GM21528 (cell line): ENCODE measurements around the gene HIF1A.

Experiments used
- ATAC-seq: cut with Tn5 transposase; IDR thresholded peaks from one replicate; pipeline ENCODE4 v1.9.1; 2021; ENCODE audit warnings: mild to moderate bottlenecking, moderate library complexity; ENCODE audit not compliant: unreplicated experiment, low FRiP score

HIF1A gene

DNA sequence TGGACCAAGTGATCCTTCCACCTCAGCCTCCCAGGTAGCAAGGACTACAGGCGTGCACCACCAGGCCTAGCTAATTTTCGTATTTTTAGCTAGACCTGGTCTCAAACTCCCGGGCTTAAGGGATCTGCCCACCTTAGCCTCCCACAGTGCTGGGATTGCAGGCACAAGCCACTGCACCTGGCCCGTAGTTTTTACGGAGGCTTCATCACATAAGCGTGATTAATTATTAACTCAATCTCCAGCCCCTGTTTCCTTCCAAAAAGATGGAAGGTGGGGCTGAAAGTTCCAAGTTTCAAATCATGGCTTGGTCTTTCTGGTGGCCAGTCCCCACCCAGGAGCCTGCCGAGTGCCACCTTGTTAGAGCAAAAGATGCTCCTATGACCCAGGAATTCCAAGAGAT is 22.5 kb upstream of the HIF1A start:
- ATAC-seq, result no peak

DNA sequence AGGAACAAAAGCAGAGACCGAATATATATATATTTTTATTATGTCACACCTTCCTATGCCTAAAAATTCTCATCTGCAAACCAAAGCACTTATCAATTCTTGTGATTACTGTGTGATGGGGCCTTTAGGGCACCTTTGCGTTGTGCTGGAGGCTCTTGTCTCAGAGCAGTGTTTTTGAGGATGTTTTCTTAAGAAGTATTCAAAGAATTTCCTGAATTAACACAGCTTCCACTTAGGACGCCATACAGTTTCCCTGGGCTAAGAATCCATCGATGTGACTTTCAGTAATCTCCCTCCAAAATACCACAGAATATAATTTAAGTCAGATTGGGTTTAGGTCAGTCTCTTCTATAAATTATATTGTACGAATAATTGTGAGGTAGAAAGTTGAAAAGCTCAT is 22.0 kb upstream of the HIF1A start:
- no peak for ATAC-seq

DNA sequence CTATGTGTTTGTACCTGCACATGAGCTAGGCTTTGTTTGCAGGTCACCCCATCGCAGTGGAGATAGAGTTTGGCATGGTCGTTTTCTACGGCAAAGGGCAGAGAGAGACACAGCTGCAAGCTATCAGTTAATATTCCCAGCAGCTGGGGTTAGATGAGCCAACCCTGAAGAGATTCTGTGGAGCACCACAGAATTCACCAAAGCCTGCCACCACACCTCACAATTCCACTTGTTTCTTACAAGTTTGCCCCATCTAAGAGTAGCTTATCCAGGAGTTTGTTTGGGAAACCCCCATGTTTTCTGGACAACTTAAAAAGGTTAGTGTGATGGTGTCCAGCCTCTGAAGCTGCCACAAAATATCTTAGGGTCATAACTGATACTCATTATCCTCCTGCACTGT is 20.0 kb upstream of the HIF1A start:
- ATAC-seq, result no peak

DNA sequence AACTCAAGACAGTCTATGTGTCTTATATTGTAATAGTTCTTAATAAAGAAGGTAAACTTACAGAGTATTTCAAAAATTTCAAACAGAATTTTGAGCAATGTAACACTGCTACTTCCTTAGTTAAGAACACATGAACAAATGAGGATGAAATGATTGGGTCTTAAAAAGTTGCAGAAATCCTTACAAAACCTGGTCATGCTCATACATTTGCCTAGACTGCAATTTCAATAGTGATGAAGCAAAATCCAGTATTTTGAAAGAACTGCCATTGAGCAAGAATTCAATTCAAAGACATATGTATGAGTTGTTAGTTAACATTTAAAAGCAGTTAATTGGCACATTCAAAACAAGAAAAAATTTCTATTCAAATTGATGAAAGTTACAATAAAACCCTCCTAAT is 17.8 kb upstream of the HIF1A start:
- ATAC-seq, result no peak

DNA sequence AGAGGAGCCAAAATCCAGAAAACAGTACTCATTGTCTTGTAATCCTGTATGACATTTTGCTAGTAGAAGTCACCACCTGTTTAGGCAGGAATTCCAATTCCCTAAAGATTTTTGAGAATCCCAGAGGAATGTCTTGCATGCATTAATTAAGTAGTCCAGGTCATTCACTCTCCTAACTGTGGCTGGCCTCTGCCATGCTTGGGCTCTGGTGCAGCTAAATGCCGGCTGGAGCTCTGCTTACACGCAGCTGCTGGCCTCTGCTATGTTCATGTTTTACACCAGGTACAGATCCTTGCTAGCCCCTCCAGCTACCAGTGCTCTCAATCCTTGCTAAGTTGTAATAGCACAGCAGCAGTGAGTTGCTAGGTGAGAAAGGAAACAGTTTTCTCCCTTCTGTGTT is 16.3 kb upstream of the HIF1A start:
- ATAC-seq, result no peak

DNA sequence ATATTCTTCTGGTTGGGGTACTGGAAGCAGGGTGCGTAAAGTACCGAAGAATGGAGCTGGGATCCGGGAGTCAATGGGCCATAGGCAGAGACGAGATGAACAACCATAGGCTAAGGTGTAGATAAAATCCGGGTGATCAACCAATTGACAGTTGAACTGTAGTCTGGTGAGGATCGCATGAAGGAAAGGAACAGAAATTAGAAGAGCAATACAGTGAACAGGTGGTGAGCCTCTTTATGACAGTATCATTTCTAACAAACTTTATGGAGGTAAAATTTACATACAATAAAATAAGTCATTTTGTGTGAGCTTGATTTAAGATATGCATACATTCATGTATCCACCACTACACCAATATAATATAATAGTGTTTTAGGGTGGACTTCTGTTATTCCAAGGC is 13.9 kb upstream of the HIF1A start:
- no peak for ATAC-seq

DNA sequence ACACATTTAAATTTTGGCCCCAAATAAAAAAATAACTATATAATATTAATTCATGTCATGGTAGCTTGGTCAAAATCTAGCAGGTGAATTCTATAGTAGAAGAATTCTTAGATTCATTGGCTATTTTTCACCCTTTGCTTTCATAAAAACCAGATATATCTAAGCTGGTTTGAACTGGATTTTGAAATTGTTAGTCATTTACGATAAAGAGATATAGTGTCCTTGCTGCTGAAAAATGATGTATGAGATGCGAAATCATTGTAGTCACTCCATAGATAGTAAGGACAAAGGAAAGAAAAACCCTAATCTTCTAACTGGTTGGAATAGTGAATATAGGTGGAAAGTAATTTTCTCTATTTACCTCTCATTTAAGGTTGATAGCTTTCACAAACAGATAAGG is 12.2 kb upstream of the HIF1A start:
- ATAC-seq, result no peak

DNA sequence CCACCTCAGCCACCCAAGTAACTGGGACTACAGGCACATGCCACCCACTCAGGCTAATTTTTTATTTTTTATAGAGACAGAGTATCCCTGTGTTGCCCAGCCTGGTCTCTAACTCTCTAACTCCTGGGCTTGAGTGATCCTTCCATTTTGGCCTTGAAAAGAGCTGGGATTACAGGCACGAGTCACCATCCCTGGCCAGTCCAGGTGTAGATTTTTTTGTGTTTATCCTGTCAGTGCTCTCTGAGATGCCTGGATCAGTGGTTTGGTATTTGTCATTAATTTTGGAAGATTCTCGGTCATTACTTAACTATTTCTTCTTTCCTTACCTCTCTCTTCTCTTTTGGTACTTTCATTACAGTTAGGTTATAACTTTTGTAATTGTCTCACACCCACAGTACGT is 5.3 kb upstream of the HIF1A start:
- no peak for ATAC-seq

DNA sequence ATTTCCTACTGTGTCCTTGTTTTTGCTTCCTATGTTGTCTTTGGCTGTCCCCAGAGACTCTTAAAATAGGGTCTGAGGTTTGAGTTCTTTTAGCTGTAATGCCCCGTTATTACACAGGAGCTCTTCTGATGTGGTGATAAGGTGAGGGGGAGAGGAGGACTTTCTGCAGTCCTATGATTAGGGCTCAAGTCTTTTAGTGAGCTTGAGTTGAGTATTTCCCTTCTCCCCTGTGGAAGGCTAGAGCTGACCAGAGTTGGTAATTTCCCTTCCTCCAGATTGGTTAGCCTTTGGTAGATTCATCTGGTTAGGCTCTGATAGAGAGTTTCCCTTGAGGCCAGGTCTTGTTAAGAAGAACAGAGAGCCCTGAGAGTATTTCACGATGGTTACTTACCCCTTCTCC is 4.3 kb upstream of the HIF1A start:
- no peak for ATAC-seq

DNA sequence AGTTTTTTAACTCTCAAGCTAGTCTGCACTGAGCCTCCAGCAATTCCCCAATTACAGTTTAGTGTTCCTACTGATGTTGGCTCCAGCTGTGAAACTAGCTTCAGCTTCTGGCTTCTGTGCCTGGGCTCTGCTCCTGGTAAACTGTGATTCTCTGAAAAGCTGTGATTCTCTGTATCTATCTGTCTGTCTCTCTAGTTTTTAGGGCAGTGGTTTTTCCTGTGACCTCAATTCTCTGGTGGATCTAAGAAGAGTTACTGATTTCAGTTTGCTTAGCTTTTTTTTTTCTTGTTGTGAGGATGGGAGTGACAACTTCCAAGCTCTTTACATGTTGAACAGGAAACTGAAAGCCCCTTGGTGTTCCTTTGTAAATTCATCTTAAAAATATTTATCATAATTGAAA is 3.8 kb upstream of the HIF1A start:
- no peak for ATAC-seq

DNA sequence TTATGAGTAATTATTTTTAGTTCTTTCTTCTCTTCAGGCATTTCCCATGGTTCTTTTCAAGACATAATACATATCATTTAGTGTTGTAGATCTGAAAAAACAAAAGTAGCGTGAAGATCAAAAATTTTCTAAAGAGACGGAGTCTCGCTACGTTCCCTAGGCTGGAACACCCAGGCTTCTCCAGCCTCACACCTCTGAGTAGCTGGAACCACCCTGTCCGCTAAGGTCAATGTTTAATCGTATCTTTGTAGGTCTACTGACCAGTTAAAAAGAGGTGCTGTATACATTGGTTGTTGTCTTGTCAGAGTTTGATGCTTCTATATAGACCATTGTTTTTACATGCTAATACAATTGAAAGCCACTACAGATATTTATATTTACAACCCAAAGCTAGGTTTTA is 1.3 kb upstream of the HIF1A start:
- ATAC-seq, result no peak

DNA sequence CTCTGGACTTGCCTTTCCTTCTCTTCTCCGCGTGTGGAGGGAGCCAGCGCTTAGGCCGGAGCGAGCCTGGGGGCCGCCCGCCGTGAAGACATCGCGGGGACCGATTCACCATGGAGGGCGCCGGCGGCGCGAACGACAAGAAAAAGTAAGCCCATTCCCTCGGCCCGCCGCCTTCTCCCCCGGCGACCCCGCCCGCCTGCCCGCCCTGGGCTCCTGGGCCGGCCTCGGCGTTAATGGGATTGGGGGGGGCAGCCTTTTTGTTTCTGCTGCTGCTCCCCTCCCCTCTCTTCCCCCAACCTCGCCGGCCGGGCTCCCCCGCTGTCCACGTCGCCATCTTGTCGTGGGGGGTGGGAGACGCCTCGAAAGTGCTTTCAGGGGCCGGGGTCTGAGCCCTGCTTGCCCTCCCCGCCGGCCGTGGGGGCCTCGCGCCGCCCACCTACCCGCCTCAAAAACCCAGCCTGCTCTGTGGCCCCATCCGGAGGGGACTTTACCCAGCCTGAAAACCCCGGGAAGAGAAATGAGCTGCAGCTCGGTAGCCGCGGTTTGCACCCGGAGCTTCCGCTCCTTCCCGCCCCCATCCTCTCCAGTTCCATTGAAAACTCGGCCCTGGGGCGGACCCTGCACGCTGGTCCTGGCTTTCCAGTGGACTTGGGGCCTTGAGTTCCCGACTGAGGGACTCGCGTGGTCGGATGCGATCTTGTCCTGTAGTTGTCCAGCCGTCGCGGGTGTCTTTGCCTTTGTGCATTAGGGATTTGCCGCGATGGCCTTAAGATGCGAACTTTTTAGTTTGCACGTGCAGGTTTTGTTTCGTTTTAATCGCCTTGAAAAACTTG is 598 bp downstream of the HIF1A start:
- ATAC-seq, result peak; percentile 10

DNA sequence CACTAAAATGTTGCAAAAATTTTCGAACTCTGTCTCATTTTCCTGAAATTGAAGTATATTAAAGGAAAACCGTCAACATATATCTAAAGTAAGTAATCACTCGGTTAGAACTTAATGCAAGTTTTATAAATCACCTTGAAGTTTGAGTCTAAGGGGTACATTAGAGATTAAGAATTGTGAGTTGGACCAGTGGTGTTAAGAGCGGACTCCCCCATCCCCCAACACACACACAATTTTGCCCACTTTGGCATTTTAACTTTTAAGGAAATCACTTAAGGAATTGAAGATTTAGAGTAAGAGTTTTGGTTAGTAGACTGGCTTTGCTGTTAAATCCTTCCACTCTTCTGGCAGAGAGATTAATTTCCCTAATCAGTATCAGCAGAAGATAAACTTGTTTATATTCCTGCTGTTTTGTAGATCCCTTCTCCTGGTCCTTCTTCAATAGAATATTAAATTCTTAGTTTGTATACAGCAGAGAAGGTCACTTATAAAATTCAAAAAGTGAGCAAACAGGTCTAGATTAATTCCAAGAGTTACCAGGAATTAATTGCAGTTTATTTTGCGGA is 1.5 kb downstream of the HIF1A start:
- ATAC-seq, result no peak

DNA sequence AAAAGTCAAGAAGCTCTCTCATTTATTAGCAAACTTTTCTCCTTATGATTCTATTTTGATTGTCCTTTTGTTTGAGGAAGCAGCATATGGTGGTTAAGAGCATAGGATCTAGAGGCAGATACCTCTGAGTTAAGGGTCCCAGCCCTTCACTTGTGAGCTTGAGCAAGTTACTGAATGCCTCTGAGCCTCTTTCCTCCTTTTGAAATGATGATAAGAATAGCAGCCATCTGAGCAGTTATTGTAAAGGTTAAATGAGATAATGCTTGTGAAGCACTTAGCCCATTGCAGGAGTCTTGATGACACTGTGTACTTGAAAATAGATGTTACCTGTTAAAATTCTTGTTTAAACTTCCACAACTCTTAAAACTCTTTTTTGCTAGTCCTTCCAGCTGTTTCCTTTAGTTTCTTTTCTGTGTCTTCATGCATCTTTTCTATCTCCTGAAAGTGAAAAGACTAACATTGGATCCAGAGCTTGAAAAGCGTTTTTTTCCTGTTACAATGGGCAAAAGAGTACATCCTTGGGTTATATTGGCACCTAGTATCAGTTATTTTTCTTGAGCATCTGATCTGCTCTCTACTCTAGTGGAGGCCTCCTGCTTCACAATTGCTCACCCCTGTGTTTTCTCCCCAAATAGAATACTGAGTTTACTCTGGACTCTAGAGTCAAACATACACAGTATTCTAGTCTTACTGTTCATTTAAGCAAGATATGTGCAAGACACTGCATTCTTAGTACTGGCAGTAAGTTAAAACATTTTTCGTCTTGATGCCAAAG is 3.1 kb downstream of the HIF1A start:
- ATAC-seq, result no peak

DNA sequence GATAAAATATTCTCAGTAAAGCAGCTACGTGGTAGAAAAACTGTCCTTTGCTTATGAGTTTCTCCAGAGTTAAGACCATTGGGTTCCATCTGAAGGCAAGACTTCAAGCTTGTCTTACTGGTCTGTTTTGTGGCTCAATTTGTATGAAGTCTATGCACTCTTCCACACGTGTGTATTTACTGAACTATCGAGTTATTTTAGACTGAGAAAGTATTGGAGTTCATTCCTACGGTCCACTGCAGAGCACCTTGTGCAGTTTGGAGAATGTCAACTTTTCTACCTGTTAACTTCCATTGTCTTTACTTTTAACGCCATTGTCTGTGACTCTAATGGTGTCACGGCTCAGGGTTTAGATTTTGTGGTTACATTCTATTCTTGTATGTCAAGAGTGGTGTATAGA is 3.7 kb downstream of the HIF1A start:
- ATAC-seq, result no peak

DNA sequence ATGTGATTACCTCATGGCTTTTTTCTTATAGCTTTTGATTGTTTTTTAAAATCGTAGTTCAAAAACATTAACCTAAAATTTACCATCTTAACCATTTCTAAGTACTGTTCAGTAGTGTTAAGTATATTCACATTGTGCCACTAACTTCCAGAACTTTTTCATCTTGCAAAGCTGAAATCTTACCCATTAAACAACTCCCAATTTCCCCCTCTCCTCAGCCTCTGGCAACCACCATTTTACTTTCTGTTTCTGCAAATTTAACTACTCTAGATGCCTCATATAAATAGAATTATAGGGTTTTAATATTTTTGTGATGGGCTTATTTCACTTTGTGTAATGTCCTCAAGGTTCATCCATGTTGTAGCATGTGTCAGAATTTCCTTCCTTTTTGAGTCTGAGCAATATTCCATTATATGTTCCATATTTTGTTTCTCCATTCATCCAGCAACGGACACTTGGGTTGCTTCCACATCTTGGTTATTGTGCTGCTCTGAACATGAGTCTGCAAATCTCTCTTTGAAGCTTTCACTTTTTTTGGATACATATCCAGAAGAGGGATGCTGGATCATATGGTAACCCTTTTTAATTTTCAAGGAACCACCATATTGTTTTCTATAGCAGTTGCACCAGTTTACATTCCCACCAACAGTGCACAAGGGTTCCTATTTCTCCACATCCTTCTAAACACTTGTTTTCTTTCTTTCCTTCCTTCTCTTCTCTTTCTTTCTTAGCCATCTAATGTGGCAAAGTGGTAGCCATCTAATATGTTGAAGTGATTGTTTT is 5.0 kb downstream of the HIF1A start:
- no peak for ATAC-seq

DNA sequence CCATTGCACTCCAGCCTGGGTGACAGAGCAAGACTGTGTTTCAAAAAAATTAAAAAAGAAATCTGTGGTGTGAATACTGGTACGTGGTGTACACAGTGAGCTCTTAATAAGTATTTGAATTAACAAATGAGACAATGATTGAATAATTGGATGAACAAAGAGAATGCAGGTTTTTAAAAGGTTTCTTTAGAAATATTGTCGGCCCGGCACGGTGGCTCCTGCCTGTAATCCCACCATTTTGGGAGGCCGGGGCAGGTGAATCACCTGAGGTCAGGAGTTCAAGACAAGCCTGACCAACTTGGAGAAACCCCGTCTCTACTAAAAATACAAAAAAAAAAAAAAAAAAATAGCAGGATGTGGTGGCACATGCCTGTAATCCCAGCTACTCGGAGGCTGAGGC is 6.6 kb downstream of the HIF1A start:
- ATAC-seq, result no peak

DNA sequence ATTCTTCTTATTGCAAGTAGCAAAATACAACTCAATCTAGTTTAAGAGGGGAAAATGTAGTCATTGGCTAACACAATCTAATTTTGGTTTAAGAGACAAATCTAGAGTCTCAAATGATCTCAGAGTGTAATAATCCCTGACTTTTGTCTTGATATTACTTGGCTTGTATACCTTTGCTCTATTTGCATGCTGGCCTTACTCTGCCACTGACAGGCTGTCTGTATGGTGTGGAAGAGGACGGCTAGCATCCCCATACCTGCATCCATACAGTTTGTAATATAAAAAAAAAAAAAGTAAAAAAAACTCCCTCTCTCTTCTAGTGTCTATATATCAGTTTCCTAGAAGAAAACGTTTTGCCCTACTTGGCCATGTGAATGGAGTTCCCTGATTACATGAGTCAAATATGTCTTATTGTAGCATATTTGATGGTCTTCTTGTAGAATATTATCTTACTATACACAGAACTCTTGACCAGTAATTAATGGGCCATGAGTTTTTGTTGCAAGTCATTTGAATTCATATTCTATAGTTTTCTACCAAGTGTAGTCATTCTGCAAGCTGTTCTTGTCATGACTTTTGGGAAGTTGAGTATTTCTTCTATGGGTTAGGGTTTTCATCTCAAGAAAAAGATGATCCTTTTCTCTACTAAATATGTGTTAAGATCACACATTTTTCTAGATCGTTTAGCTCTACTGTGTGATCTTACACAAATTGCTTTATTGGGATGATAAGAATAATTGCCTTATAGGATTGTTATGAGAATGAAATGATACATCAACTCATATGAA is 8.2 kb downstream of the HIF1A start:
- no peak for ATAC-seq

DNA sequence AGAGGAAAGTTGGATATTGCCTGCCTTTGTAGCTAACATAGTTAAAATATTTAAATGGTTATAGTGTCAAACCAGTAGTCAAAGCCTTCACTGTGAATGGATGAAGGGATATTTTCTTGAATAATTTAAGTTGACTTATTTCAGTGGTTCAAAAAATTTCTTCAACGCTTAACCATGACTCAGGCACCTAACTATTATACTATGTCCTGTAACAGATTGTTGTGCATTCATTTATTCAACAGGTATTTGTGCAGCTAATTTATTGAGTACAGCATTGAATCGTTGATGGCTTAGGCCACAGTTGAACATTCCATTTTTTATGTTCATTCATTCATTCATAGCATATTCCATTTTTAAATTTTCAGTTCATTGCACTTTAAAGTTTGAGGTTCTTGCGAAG is 9.2 kb downstream of the HIF1A start:
- no peak for ATAC-seq

DNA sequence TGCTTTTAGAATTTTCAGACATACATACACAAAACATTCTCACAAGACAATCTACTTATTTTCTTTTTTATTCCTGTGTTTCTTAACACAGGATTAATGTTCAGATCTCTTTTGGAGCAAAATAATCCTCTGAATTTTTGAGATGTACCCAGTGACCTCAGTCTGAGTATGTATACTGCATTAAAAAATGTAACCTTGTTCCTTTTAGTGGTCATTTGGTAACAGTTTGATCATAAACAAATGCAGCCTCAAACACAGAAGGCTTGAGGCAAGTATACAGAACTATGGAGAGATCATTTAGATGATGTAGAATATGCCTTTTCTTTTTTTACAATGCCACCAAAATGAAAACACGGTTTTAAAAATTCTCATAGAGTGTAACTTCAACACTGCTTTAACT is 9.7 kb downstream of the HIF1A start:
- ATAC-seq, result no peak
